ENCODE data around the gene BICD2.

GRCh38 chr9:92763721-92764380 is 782 bp downstream of the BICD2 start:
- TF ChIP-seq CTCF (IDR thresholded peaks at IDR 0.05), result no peak
- TF ChIP-seq POLR2A (IDR thresholded peaks at IDR 0.05), result no peak

Data from adrenal gland (tissue), 5 donors.